ENCODE measurements around the gene FUT7. TPM values are rescaled to one million over a fixed set of nuclear protein-coding genes. Genes with fewer than 3 reads are reported as not detected.

The FUT7 gene
- total and polyA plus RNA-seq, 9 of the 15 experiments (the other 6 are each of a cell fraction or from before 2014, with no cell fraction given), result not detected

- TF ChIP-seq, protein P1, sequence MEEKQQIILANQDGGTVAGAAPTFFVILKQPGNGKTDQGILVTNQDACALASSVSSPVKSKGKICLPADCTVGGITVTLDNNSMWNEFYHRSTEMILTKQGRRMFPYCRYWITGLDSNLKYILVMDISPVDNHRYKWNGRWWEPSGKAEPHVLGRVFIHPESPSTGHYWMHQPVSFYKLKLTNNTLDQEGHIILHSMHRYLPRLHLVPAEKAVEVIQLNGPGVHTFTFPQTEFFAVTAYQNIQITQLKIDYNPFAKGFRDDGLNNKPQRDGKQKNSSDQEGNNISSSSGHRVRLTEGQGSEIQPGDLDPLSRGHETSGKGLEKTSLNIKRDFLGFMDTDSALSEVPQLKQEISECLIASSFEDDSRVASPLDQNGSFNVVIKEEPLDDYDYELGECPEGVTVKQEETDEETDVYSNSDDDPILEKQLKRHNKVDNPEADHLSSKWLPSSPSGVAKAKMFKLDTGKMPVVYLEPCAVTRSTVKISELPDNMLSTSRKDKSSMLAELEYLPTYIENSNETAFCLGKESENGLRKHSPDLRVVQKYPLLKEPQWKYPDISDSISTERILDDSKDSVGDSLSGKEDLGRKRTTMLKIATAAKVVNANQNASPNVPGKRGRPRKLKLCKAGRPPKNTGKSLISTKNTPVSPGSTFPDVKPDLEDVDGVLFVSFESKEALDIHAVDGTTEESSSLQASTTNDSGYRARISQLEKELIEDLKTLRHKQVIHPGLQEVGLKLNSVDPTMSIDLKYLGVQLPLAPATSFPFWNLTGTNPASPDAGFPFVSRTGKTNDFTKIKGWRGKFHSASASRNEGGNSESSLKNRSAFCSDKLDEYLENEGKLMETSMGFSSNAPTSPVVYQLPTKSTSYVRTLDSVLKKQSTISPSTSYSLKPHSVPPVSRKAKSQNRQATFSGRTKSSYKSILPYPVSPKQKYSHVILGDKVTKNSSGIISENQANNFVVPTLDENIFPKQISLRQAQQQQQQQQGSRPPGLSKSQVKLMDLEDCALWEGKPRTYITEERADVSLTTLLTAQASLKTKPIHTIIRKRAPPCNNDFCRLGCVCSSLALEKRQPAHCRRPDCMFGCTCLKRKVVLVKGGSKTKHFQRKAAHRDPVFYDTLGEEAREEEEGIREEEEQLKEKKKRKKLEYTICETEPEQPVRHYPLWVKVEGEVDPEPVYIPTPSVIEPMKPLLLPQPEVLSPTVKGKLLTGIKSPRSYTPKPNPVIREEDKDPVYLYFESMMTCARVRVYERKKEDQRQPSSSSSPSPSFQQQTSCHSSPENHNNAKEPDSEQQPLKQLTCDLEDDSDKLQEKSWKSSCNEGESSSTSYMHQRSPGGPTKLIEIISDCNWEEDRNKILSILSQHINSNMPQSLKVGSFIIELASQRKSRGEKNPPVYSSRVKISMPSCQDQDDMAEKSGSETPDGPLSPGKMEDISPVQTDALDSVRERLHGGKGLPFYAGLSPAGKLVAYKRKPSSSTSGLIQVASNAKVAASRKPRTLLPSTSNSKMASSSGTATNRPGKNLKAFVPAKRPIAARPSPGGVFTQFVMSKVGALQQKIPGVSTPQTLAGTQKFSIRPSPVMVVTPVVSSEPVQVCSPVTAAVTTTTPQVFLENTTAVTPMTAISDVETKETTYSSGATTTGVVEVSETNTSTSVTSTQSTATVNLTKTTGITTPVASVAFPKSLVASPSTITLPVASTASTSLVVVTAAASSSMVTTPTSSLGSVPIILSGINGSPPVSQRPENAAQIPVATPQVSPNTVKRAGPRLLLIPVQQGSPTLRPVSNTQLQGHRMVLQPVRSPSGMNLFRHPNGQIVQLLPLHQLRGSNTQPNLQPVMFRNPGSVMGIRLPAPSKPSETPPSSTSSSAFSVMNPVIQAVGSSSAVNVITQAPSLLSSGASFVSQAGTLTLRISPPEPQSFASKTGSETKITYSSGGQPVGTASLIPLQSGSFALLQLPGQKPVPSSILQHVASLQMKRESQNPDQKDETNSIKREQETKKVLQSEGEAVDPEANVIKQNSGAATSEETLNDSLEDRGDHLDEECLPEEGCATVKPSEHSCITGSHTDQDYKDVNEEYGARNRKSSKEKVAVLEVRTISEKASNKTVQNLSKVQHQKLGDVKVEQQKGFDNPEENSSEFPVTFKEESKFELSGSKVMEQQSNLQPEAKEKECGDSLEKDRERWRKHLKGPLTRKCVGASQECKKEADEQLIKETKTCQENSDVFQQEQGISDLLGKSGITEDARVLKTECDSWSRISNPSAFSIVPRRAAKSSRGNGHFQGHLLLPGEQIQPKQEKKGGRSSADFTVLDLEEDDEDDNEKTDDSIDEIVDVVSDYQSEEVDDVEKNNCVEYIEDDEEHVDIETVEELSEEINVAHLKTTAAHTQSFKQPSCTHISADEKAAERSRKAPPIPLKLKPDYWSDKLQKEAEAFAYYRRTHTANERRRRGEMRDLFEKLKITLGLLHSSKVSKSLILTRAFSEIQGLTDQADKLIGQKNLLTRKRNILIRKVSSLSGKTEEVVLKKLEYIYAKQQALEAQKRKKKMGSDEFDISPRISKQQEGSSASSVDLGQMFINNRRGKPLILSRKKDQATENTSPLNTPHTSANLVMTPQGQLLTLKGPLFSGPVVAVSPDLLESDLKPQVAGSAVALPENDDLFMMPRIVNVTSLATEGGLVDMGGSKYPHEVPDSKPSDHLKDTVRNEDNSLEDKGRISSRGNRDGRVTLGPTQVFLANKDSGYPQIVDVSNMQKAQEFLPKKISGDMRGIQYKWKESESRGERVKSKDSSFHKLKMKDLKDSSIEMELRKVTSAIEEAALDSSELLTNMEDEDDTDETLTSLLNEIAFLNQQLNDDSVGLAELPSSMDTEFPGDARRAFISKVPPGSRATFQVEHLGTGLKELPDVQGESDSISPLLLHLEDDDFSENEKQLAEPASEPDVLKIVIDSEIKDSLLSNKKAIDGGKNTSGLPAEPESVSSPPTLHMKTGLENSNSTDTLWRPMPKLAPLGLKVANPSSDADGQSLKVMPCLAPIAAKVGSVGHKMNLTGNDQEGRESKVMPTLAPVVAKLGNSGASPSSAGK (IDR thresholded peaks at IDR 0.05), result peak; percentile 61; the same call in 1 of the 2 replicates
- TF ChIP-seq GABPB1 (CRISPR knock-in tag; IDR thresholded peaks at IDR 0.05) (0 out of 2 replicates have a peak, but pooled peaks have one; percentile 4), PCBP1 (IDR thresholded peaks at IDR 0.05; ENCODE audit: low read depth, low read length, poor library complexity, severe bottlenecking) (peak; percentile 94), CREM (IDR thresholded peaks at IDR 0.05; ENCODE audit: low read depth) (0 out of 2 replicates have a peak, but pooled peaks have one; percentile 11), SAFB (IDR thresholded peaks at IDR 0.05; ENCODE audit: borderline replicate concordance, low read depth, low read length) (0 out of 2 replicates have a peak, but pooled peaks have one; percentile 28), TEAD4 (IDR thresholded peaks at IDR 0.05; ENCODE audit: low read length) (no peak), TEAD4 (CRISPR knock-in tag; IDR thresholded peaks at IDR 0.05; ENCODE audit: borderline replicate concordance) (no peak), L3MBTL2 (IDR thresholded peaks at IDR 0.05) (peak; percentile 80)
Observed at GRCh38 chr9:137048655-137049543, 17.0 kb upstream of the FUT7 start (continued).
